ENCODE results near the gene MYO1E.
"Not testable (repeated sequence)": the region's sequence is repeated elsewhere in the genome, so short reads cannot be mapped to it uniquely, and the experiment has no call there.

The MYO1E gene

DNA sequence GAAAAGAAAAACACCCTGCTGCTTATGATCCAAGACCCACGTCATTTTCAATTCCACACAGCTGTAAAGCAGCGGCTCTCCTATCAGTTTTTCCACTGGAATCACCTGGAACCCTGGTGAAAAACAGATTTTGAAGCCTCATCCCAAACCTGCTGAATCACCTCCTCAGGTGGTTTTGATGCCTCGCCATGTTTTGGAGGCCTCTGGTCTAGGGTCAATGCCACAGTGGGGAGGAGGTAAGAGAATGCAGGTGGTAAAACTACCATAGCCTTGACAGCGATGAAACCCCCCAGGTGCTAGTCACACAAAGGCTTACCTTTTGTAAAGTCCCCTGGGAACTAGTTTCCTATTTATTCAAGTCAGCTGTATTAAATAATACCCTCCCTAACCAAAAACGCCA is 24.8 kb downstream of the MYO1E start:
- no peak for DNase-seq

DNA sequence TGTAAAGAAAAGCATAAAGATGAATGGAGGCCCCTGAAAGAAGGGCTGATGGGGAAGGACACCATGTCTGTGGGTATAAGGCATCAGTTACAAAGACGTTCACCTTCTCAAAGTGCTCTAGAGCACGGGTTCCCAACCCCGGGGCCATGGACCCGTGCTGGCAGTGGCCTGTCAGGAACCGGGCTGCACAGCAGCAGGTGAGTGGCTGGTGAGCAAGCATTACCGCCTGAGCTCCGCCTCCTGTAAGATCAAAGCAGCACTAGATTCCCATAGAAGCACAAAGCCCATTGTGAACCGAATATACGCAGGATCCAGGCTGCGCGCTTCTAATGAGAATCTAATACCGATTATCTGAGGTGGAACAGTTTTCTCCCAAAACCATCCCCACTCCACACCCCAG is 25.7 kb downstream of the MYO1E start:
- no peak for DNase-seq

DNA sequence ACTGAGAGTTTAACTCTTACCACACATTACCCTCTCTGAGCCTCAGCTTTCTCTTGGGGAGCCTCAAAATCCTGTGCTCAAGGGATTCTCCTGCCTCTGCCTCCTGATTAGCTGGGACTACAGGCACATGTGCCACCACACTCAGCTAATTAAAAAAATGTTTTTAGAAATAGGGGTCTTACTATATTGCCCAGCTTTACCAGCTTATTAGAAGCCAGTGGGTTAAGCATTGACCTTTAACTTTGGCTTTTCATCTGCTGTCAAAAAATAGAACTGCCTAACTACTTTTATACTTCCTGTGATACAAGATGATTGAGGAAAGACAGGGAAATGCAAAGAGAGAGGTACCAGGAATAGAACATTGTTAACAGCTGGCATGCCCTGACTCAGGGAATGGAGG is 27.3 kb downstream of the MYO1E start:
- DNase-seq: no peak

DNA sequence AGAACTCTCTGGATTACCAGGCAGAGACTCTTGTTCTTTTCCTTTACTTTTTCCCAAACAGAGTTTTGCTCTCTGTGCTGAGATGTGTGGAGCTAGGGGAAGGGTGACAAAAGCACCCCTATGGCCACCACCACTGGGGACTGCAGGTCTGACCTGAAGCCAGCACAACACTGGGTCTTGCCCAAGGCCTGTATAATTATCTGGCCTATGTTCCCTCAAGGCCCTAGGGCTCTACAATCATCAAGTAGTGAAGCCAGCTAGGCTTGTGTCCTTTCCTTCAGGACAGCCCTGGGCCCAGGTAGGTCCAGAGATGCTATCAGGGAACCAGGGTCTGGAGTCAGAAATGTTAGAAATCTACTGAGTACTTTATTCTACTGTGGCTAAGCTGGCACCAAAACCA is 28.4 kb downstream of the MYO1E start:
- DNase-seq: no peak

DNA sequence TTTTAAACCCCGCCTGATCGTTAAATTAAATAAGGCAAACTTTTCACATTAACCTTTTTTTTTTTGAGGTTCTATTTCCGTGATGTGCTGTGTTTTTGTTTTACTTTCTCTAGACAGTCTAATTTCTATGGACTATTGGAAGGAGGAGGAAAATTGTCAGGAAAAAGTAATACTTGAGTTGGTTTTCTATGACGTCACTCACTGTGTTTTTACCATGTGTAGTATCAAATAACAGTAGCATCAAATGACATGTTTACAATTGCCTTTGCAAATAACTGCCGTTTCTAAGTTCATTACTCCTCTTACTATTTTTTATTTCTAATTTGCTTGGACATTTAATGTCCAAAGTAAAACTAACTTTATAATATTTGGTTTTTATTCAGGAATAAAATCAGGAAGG is 32.3 kb downstream of the MYO1E start:
- DNase-seq: no peak

DNA sequence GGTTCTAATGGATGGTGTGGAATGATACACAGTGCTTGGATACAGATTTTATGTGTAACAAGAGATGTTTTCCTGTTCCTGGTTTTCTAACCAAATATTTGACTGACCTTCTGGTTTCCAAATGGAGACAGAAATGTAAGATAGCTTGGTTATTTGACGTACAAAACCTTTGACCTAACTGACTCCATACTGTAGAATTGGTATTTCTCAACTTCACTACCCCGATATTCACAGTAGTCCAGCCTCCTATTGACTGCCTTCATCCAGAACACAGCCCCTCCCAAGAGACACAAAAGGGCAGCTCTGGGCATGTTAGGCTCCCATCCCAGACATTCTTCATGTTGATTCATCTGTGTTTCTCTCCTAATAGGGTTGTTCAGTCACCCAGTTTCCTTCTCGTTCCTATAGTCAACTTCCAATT is 33.4 kb downstream of the MYO1E start:
- no peak for DNase-seq

DNA sequence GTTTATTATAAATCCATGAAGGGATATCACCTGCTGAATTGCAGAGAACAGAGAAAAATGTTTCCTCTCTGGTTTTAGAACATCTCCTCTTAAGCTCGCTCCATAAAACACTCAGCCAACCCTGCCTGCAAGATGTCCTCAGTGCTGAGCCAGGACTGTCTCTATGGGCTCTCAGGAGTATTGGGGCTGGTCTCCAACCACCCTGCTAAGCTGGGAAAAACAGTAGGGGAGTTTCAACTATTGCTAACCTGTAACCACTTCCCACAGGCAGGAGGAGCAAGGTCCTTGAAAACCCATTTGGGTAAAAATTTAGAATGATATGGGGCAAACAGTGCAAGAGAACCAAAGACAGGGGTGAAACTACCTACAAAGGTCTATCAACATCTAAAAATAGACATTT is 34.3 kb downstream of the MYO1E start:
- DNase-seq: no peak

DNA sequence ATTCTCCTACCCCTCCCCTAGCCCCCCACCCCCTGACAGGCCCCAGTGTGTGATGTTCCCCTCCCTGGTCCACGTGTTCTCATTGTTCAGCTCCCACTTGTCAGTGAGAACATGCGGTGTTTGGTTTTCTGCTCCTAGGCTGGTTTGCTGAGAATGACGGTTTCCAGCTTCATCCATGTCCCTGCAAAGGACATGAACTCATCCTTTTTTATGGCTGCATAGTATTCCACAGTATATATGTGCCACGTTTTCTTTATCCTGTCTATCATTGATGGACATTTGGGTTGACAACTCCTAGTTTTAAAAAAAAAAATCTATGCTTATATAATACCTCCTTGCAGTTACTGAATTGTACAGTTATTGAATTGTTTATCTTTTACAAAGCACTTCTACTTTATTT is 35.9 kb downstream of the MYO1E start:
- not testable (repeated sequence) for DNase-seq

DNA sequence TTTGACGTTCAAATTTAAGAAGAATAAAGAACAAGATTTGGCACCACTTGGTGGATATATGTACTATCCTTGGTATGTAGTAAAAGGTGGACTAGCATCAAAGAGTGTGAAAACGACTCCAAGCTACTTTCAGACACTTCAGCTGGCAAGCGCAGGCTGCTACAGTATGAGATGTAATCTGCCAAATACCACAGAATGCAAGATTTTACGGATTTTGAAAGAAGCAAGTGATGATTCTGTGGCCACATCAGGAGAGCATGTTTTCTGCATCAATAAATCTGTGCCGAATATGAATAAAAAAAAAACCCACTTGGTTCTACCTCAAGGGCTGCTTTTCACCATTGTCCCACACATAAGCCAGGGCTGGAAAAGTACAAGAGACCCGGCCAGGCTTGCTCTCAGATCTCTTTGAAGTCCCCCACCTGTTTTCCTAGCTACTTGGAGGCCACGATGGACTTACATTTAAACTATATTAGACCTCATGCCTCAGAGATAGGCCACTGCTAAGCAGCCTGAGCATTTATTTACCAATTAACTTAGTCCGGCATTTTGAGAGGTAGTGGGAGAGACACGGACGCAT is 37.4 kb downstream of the MYO1E start:
- no peak for DNase-seq

DNA sequence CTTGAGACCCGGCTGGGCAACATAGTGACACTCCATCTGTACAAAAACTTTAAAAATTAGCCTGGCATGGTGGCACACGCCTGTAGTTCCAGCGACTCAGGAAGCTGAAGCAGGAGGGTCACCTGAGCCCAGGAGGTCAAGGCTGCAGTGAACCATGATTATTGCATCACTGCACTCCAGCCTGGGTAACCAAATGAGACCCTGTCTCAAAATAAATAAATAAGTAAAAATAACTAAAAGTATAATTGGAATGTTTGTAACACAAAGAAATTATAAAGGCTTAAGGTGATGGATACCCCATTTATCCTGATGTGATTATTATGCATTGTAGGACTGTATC is 38.6 kb downstream of the MYO1E start:
- no peak for DNase-seq

DNA sequence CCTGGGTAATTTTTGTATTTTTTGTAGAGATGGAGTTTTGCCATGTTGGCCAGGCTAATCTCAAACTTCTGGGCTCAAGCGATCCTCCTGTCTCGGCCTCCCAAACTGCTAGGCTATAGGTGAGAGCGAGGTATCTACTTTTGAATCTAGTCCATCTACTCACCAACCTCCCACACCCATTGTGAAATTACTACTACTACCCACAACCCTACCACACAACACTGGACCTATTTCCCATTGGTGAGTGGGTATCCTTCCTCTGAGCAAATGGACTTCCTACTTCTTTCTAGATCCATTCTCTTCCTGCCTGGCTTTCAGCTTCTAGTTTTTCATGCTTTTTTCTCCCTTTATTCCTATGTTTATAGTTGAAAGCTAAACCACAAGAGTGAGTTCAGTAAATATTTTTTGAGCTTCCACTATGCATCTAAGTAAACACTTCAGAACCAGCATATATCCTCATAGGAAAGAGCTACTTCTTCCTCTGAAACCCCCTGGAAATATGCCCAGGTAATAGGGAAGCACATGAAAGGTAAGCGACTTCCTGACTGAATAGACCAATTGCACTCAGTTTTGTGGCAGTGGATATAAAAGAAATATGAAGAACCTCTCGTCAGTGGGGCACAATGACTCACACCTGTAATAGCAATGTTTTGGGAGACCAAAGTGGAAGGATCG is 39.1 kb downstream of the MYO1E start:
- no peak for DNase-seq

DNA sequence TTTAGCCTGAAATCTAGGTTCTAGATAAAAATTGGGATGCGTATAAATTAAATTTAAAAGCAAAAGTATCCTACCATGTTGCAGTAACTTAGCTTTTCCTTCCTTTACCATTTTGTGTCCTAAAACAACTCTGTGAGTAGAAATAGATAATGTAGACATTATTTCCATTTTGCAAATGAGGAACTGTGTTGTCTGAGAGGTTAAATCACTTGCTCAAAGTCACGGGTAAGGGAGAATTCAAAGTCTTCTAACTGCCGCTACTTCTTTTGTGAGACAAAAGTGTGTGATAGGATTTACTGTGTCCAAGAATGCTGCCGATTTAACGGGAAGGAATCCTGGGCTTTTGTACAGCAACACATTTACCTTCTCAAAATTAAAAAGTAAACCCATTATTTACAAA is 40.7 kb downstream of the MYO1E start:
- no peak for DNase-seq

DNA sequence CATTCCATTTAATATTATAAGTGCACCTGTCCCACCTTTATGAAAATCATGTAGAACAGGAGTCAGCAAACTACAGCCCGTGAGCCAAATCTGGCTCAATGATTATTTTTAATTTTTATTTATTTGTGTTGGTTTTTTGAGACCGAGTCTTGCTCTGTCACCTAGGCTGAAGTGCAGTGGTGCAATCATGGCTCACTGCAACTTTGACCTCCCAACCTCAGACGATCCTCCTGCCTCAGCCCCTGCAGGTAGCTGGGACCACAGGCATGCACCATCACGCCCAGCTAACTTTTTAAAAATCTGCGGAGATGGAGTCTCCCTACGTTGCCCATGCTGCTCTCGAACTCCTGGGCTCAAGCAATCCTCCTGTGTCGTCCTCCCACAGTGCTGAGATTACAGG is 42.0 kb downstream of the MYO1E start:
- no peak for DNase-seq

DNA sequence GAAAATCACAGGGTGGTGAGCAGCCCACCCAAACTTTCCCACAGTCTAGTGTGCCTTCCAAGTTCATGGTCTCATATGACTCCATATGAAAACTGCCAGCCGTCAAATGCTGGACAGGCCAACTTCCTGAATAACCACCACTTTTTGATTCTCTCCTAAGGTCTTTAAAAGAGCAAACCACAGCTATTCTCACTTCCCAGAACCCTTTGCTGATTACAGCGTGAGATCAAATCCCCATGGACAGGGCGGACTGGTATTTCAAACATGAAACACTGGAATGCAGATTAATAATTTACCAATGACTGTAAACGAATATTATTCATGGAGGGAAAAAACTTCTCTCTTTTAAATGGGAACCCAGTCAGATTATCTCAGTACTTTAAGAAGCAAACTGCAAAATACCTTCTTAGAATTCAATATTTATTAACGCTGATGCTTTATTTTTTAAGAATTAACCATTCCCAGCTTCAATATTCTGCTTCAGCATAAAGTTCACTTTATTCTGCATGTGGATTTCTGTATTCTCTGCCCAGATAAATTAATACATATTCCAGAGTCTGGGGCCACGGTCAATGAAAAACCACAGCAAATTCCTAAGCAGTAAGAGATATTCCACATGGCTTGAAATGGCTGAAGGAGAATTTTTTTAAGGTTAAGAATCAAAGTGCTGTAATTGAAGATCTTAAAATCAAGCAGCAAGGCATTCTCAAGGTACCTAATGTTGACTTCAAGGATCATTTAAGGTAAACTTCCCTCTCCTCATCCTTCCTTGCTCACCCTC is 42.9 kb downstream of the MYO1E start:
- DNase-seq: no peak

DNA sequence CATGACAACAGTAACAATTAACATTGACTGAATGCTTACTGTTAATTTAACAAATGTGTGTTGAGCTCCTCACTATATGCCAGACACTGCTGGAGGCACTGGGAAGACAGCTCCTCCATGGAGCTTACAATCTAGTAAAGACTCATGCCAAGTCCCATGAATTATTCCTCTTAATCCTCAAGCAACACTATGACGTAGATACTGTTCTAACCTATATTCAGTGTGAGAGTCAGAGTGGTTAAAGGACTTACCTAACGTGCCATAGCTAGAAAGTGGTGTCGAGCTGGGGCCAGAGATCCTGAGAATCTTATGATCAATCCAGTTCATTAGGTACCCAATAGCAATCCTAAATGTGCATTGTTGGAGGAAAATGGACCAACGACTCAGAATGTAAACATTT is 43.6 kb downstream of the MYO1E start:
- no peak for DNase-seq

DNA sequence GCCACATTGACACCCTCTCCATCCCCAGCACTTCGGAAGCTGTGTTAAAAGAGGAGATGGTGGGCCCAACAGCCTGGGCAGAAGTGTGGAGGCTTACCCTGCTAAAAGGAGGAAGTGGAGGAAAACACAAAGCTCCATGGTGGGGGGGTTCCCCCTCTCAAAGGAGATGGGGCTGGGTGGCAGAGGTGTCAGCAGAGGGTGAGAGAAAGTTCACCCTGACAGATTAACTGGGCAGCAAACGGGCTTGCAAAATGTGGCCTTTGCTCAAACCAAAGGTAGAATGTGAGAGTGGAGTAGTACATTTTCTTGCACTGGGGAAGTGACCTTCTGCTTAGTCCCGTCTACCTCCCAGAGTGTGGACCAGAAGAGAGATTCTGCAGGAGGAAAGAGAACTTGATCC is 44.7 kb downstream of the MYO1E start:
- no peak for DNase-seq

DNA sequence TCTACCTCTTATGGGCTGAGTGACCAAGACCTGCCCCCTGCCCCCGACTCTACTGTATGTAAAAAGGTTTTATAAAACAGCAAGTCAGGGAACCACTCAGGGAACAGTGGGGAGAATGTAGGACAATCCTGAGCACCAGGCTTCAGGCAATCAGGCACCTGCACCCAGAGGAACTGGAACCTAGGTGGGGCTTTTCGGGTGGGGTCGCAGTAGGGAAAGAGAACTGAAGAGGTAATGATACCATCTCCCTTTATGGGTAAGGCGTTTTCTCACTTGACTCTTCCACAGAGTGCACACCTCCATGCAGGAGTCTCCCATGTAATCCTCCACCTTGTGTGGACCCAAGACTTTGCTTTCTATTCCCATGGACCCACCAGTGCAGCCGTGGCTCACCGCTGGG is 45.8 kb downstream of the MYO1E start:
- DNase-seq: no peak

DNA sequence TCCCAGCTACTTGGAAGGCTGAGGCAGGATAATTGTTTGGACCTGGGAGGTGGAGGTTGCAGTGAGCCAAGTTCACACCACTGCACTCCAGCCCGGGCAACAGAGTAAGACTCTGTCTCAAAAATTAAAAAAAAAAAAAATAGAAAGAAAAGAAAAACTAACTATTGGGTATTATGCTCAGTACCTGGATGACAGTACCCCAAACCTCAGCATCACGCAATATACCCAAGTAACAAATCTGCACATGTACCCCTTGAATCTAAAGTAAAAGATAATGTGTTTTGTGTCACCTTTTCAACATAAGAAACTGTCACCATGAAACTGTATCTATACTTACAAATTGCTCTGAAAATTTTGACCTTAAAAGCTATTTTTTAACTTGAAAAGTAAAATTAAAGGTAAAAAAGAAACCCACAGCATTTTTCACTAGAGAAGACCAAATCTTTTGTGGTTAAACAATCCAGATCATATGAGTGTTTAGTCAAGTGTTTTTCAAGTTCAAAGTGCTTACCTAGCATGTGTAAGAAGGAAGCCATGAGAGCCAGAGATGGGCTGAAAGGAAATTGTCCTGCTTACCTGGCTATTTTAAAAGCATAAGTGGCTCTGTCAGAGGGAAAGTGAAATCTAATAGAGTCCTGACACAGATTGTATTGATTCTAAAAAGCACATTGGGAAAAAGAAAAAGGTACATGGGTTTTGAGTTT is 50.5 kb downstream of the MYO1E start:
- DNase-seq: no peak

DNA sequence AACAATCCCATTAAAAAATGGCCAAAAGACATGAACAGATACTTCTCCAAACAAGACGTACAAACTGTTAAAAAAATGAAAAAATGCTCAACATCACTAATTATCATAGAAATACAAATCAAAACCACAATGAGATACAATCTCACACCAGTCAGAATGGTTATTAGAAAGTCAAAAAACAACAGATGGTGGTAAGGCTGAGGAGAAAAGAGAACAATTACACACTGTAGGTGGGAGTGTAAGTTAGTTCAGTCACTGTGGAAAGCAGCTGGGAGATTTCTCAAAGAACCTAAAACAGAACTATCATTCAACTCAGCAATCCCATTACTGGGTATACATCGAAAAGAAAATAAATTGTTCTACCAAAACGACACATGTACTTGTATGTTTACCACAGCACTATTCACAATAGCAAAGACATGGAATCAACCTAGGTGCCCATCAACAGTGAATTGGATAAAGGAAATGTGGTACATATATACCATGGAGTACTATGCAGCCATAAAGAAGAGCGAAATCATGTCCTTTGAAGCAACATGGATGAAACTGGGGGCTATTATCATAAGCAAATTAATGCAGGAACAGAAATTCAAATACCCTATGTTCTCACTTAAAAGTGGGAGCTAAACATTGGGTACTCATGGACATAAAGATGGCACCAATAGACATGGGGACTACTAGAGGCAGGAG is 51.5 kb downstream of the MYO1E start:
- no peak for DNase-seq

DNA sequence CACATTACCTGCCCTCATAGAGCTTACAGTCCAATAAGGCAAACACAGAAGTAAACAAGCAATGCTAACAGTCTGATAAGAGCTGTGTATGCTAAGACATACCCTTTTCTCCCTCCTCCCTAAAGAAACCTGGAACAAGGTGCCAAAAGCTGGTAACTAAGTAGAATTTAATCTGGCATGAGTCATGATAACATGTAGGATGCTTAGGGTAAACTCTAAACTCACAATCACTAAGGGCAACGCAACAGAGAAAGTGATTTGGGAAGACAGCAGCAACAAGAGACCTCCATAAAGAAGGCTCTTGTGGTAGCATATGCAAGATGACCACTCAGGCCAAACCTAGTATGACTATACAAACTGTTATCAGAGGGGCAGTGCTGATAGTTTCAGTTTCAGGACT is 55.5 kb downstream of the MYO1E start:
- DNase-seq: no peak

DNA sequence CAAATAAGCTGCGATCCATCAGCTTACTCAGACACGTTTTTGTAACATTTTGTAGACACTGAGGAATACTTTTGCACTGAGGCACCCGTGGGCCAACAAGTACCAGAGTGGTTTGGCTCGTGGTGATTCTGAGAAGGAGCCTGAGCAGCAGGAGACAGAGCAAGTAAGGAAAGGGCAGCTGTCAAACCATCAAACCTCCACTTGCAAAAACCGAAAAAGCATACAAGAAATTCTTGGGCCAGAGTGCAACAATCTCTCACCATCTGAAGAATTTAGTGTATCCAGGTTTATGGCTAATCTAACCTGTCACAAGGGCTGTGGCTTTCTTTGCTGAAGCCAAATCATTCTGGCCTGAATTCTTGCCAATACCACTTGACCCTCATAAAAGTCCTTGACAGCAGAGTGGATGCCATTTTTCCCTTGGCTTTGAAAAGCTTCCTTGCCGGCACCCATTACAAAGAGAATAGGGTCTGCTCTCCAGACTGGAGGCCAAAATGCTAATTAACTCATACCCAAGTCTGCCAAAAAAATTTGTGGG is 56.7 kb downstream of the MYO1E start:
- no peak for DNase-seq

DNA sequence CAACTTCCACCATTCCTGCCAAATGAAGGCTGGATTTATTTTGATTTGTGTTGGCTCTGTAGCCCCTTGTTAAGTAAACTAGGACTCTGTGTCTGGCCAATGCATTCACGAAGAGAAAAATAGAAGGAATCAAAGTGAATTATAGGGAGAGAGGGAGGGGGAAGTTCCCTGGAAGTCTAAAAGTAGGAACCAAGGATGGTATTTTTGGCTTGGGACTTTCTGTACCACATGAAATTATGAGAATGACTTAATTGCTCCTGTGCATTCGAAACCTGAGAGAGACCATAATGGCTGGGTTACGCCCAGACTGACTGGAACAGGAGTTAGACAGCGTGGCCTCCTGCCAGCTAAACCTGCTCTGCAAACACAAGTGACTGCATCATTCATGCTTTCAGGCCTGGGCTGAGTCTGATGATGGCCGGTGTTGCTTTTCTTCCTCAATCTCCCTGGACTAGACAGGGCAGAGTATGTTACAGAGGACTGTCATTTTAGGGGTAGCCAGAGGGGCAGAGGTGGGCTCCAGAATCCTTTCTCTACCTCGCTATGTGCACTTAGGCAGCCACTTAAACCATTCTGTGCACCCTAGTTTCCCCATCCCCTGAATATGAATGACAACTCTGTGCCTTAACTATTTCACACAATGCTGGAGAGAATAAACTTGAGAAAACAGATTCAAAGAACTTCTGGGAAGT is 58.9 kb downstream of the MYO1E start:
- no peak for DNase-seq

Measured in SIG-M5 (cell line).